Fibroblast of mammary gland (primary cell): Measurements from ENCODE around the gene HNMT.

Experiments
- DNase-seq: peaks from one replicate; pipeline ENCODE4 v3.0.0-alpha.2; 2010; ENCODE audit warnings: low read depth
- H3K4me3 ChIP-seq: 2 replicates; pipeline ENCODE4 v1.5.1; 2011; ENCODE audit warnings: low read depth, mild to moderate bottlenecking, low read length, moderate library complexity; ENCODE audit not compliant: control insufficient read depth
- TF ChIP-seq, protein P1 (sequence below): conservative IDR thresholded peaks from 2 replicates; pipeline ENCODE4 v1.5.1; 2011; ENCODE audit warnings: low read depth, low read length, inconsistent platforms; ENCODE audit not compliant: control insufficient read depth, insufficient read depth

HNMT gene

DNA sequence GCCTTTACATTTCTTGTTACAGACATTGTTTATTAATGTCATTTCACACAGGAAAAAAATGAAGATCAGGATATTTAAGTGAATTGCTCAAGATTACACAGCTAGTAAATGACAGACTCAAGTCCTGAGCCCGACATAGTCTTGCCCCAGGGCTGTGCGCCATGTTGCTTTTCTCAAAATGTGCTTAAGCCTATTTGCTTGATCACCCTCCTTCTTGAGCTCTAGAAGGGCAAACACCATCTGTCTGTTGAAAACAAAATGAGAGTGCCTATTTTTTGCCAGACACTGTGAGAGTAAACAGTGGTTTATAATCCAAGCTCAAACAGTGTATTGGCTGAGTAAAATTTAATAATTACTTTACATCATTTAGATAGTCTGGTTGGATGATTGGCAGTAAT, 34.8 kb upstream of the HNMT start:
- H3K4me3 ChIP-seq: no peak overlapping the region
- DNase-seq: no peak
- TF ChIP-seq, protein P1, sequence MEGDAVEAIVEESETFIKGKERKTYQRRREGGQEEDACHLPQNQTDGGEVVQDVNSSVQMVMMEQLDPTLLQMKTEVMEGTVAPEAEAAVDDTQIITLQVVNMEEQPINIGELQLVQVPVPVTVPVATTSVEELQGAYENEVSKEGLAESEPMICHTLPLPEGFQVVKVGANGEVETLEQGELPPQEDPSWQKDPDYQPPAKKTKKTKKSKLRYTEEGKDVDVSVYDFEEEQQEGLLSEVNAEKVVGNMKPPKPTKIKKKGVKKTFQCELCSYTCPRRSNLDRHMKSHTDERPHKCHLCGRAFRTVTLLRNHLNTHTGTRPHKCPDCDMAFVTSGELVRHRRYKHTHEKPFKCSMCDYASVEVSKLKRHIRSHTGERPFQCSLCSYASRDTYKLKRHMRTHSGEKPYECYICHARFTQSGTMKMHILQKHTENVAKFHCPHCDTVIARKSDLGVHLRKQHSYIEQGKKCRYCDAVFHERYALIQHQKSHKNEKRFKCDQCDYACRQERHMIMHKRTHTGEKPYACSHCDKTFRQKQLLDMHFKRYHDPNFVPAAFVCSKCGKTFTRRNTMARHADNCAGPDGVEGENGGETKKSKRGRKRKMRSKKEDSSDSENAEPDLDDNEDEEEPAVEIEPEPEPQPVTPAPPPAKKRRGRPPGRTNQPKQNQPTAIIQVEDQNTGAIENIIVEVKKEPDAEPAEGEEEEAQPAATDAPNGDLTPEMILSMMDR: no peak

GRCh38 chr2:137930146-137930545, 34.1 kb upstream of the HNMT start:
- H3K4me3 ChIP-seq: no peak overlapping the region
- no peak for DNase-seq
- TF ChIP-seq, protein P1: no peak

DNA sequence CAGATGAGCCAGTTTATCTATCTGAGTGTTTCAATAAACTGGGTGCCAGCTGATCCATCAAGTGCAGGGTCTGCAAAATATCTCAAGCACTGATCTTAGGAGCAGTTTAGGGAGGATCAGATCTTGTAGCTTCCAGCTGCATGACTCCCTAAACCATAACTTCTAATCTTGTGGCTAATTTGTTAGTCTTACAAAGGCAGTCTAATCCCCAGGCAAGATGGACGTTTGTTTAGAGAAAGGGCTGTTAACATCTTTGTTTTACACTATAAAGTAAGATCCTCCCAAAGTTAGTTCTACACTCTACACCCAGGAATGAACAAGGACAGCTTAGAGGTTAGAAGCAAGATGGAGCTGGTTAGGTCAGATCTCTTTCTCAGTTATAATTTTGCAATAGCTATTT, 28.7 kb upstream of the HNMT start:
- no peak for DNase-seq
- H3K4me3 ChIP-seq: no peak overlapping the region
- TF ChIP-seq, protein P1: no peak

DNA sequence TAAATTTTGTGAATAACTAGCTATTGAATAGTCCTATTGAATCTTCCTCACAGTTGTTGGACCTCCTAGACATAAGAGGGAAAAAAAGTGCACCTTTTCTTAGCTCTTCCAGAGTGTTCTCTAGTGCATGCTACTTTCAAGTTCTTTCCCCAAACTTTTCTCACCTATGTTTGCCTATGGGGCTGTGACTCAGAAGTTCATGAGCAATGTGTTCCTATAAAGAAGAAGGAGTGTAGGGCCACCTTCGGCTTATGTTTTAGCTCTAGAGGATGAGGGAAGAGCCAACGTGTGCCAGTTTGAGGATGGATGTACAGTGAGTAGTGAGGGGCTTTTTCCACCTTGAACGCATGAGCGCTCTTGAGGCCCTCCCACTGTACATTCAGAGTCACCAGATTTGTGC, 27.0 kb upstream of the HNMT start:
- TF ChIP-seq, protein P1: no peak
- H3K4me3 ChIP-seq: no peak overlapping the region
- no peak for DNase-seq

- no peak overlapping the region for H3K4me3 ChIP-seq
- no peak for DNase-seq
- TF ChIP-seq, protein P1: no peak
Measured at GRCh38 chr2:137937778-137938177, 26.5 kb upstream of the HNMT start.

GRCh38 chr2:137938204-137938603, 26.1 kb upstream of the HNMT start:
- peak; percentile 64 for DNase-seq
- no peak overlapping the region for H3K4me3 ChIP-seq
- TF ChIP-seq, protein P1: no peak

DNA sequence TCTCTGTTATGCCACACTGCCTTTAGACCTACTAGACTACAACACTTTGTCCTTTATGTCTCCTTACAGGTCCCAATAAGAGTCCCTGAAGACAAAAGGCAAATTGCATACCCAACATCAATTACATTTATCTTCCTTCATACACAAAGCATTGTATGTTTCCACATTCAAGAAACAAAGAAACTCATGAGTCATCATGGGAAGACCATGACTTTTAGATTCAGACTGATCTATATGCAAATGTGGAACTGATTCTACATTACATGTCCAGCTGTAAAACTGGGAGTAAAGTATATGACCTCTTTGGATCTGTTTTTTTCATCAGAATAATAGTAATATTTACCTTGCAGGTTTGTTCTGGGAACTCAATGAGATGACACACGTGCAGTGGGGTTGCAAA, 25.2 kb upstream of the HNMT start:
- TF ChIP-seq, protein P1: no peak
- peak; percentile 7 for DNase-seq
- H3K4me3 ChIP-seq: no peak overlapping the region
